HUES6 (cell line): ENCODE data around the gene PRKCB.
"Not testable (repeated sequence)": the region's sequence is repeated elsewhere in the genome, so short reads cannot be mapped to it uniquely, and the experiment has no call there.

ENCODE experiments used
- H3K27ac ChIP-seq: 2 replicates; pipeline ENCODE4 v1.7.0; 2013; ENCODE audit warnings: low read depth, mild to moderate bottlenecking, low read length, inconsistent platforms
- H3K27me3 ChIP-seq: 2 replicates; pipeline ENCODE4 v1.6.1; 2013; ENCODE audit warnings: low read length; ENCODE audit not compliant: control insufficient read depth, insufficient read depth
- H3K36me3 ChIP-seq: 2 replicates; pipeline ENCODE4 v1.6.1; 2013; ENCODE audit warnings: low read length; ENCODE audit not compliant: control insufficient read depth, insufficient read depth
- H3K4me1 ChIP-seq: 2 replicates; pipeline ENCODE4 v1.6.1; 2013; ENCODE audit warnings: low read length; ENCODE audit not compliant: control insufficient read depth, insufficient read depth
- H3K4me3 ChIP-seq: 2 replicates; pipeline ENCODE4 v1.5.1; 2013; ENCODE audit warnings: low read depth, low read length
- H3K9ac ChIP-seq: one replicate; pipeline ENCODE4 v1.6.1; 2013; ENCODE audit warnings: mild to moderate bottlenecking, low read length
- H3K9me3 ChIP-seq: 2 replicates; pipeline ENCODE4 v1.6.1; 2013; ENCODE audit warnings: low read depth, low read length; ENCODE audit not compliant: control insufficient read depth, insufficient read depth

Gene PRKCB

GRCh38 chr16:24009955-24010354 lies 174.2 kb downstream of the PRKCB start:
- Histone ChIP-seq H3K4me3 (no peak overlapping the region), H3K4me1 (no peaks in the 10 kb centered on the region), H3K9ac (no peak overlapping the region)

GRCh38 chr16:24010440-24011089 lies 174.8 kb downstream of the PRKCB start:
- H3K4me3 ChIP-seq: no peak overlapping the region
- no peak overlapping the region for H3K27ac ChIP-seq
- no peaks in the 10 kb centered on the region for H3K4me1 ChIP-seq
- H3K9ac ChIP-seq: no peak overlapping the region
- no peaks in the 10 kb centered on the region for H3K9me3 ChIP-seq
- no peaks in the 10 kb centered on the region for H3K36me3 ChIP-seq
- H3K27me3 ChIP-seq: peaks cover 13% of the 10 kb centered on the region; the same call in 1 of the 2 replicates

More at GRCh38 chr16:24009955-24010354, 174.2 kb downstream of the PRKCB start:
- Histone ChIP-seq H3K27me3 (peaks cover 13% of the 10 kb centered on the region; the same call in 1 of the 2 replicates), H3K36me3 (no peaks in the 10 kb centered on the region), H3K27ac (no peak overlapping the region), H3K9me3 (no peaks in the 10 kb centered on the region)

GRCh38 chr16:24011237-24011636 lies 175.5 kb downstream of the PRKCB start:
- no peaks in the 10 kb centered on the region for H3K9me3 ChIP-seq
- no peak overlapping the region for H3K9ac ChIP-seq
- no peak overlapping the region for H3K27ac ChIP-seq
- no peaks in the 10 kb centered on the region for H3K36me3 ChIP-seq
- no peaks in the 10 kb centered on the region for H3K4me1 ChIP-seq
- H3K4me3 ChIP-seq: no peak overlapping the region
- peaks cover 9% of the 10 kb centered on the region; the same call in 1 of the 2 replicates for H3K27me3 ChIP-seq

GRCh38 chr16:24013054-24013636 lies 177.4 kb downstream of the PRKCB start:
- Histone ChIP-seq H3K27me3 (no peaks in the 10 kb centered on the region), H3K4me1 (no peaks in the 10 kb centered on the region), H3K9me3 (no peaks in the 10 kb centered on the region), H3K27ac (no peak overlapping the region), H3K4me3 (no peak overlapping the region), H3K9ac (no peak overlapping the region), H3K36me3 (no peaks in the 10 kb centered on the region)

GRCh38 chr16:24013864-24014645 lies 178.3 kb downstream of the PRKCB start:
- Histone ChIP-seq H3K27me3 (no peaks in the 10 kb centered on the region), H3K4me3 (no peak overlapping the region), H3K9me3 (no peaks in the 10 kb centered on the region), H3K36me3 (no peaks in the 10 kb centered on the region), H3K27ac (no peak overlapping the region), H3K4me1 (no peaks in the 10 kb centered on the region), H3K9ac (no peak overlapping the region)

- H3K4me1 ChIP-seq, H3K27ac ChIP-seq, H3K9ac ChIP-seq, H3K27me3 ChIP-seq, H3K36me3 ChIP-seq, H3K9me3 ChIP-seq, H3K4me3 ChIP-seq: not testable (repeated sequence)
Measured at GRCh38 chr16:24014955-24015354, 179.2 kb downstream of the PRKCB start.

GRCh38 chr16:24015923-24016322 lies 180.1 kb downstream of the PRKCB start:
- no peaks in the 10 kb centered on the region for H3K9me3 ChIP-seq
- no peaks in the 10 kb centered on the region for H3K4me1 ChIP-seq
- no peaks in the 10 kb centered on the region for H3K36me3 ChIP-seq

GRCh38 chr16:24018485-24018884 lies 182.7 kb downstream of the PRKCB start:
- no peak overlapping the region for H3K9ac ChIP-seq
- H3K9me3 ChIP-seq: no peaks in the 10 kb centered on the region
- H3K27me3 ChIP-seq: peaks cover 8% of the 10 kb centered on the region; the same call in 1 of the 2 replicates
- H3K36me3 ChIP-seq: no peaks in the 10 kb centered on the region
- no peak overlapping the region for H3K4me3 ChIP-seq
- no peaks in the 10 kb centered on the region for H3K4me1 ChIP-seq
- no peak overlapping the region for H3K27ac ChIP-seq

More at GRCh38 chr16:24015923-24016322, 180.1 kb downstream of the PRKCB start:
- Histone ChIP-seq H3K27ac (no peak overlapping the region), H3K27me3 (no peaks in the 10 kb centered on the region), H3K9ac (no peak overlapping the region), H3K4me3 (no peak overlapping the region)

GRCh38 chr16:24022797-24023196 lies 187.0 kb downstream of the PRKCB start:
- no peak overlapping the region for H3K4me3 ChIP-seq
- no peaks in the 10 kb centered on the region for H3K36me3 ChIP-seq
- H3K4me1 ChIP-seq: no peaks in the 10 kb centered on the region
- H3K9ac ChIP-seq: no peak overlapping the region
- no peaks in the 10 kb centered on the region for H3K9me3 ChIP-seq
- peaks cover 35% of the 10 kb centered on the region for H3K27me3 ChIP-seq
- H3K27ac ChIP-seq: no peak overlapping the region

GRCh38 chr16:24023621-24024020 lies 187.8 kb downstream of the PRKCB start:
- H3K4me1 ChIP-seq: no peaks in the 10 kb centered on the region

GRCh38 chr16:24024971-24025370 lies 189.2 kb downstream of the PRKCB start:
- Histone ChIP-seq H3K4me3 (no peak overlapping the region), H3K9ac (no peak overlapping the region), H3K4me1 (no peaks in the 10 kb centered on the region), H3K9me3 (no peaks in the 10 kb centered on the region), H3K27me3 (peaks cover 35% of the 10 kb centered on the region), H3K27ac (no peak overlapping the region), H3K36me3 (no peaks in the 10 kb centered on the region)

More at GRCh38 chr16:24023621-24024020, 187.8 kb downstream of the PRKCB start:
- no peak overlapping the region for H3K4me3 ChIP-seq
- H3K9me3 ChIP-seq: no peaks in the 10 kb centered on the region
- H3K36me3 ChIP-seq: no peaks in the 10 kb centered on the region
- no peak overlapping the region for H3K27ac ChIP-seq
- no peak overlapping the region for H3K9ac ChIP-seq
- H3K27me3 ChIP-seq: peaks cover 35% of the 10 kb centered on the region
